Caco-2 (cell line): ENCODE data around the gene ADA. TPM values are rescaled to one million over a fixed set of nuclear protein-coding genes. Genes with fewer than 3 reads are reported as not detected.

ENCODE experiments used
- BruUV-seq: library from RNA; stranded (reverse); fragments of 400-500 nt; replicated peaks from 2 replicates; lab custom pipeline; 2021; lab: Mats Ljungman, UMichigan
- CTCF ChIA-PET: fragments of 300-600 bp; sonication (Branson Sonifier 250); formaldehyde crosslinking; loops from one replicate; lab custom pipeline; 2022; ENCODE audit warnings: antibody characterized with exemption; lab: Charles Lee
- POLR2A ChIA-PET: fragments of 300-600 bp; sonication (Branson Sonifier 250); formaldehyde crosslinking; loops from one replicate; lab custom pipeline; 2022; ENCODE audit warnings: antibody characterized with exemption; lab: Charles Lee
- DNase-seq, 2 experiments: peaks; one replicate each; pipeline versions ENCODE4 v3.0.0 to v3.0.0-alpha.2; 2020 to 2022
- H3K27me3 ChIP-seq: replicated peaks from 2 replicates; pipeline ENCODE4 v1.6.0; 2011; ENCODE audit warnings: low read length; ENCODE audit not compliant: control insufficient read depth, insufficient read depth
- H3K36me3 ChIP-seq: 2 replicates; pipeline ENCODE4 v1.5.1; 2011; ENCODE audit warnings: low read length; ENCODE audit not compliant: control insufficient read depth, insufficient read depth
- H3K4me1 ChIP-seq: fragments of 250-450 bp; sonication (Bioruptor Pico); 2 replicates; pipeline ENCODE4 v1.5.1; 2020; ENCODE audit warnings: mild to moderate bottlenecking
- H3K4me3 ChIP-seq: 2 replicates; pipeline ENCODE4 v1.5.1; 2011; ENCODE audit warnings: low read depth, mild to moderate bottlenecking, control low read depth, low read length
- H3K9me3 ChIP-seq: fragments of 250-450 bp; sonication (Bioruptor Pico); 2 replicates; pipeline ENCODE4 v1.5.1; 2020; ENCODE audit warnings: mild to moderate bottlenecking, moderate library complexity
- H3K27ac Mint-ChIP-seq: one replicate; pipeline ENCODE4 v1.8.0; 2022; ENCODE audit warnings: mixed read lengths; ENCODE audit not compliant: unreplicated experiment
- H3K27me3 Mint-ChIP-seq: one replicate; pipeline ENCODE4 v1.8.0; 2022; ENCODE audit warnings: mixed read lengths; ENCODE audit not compliant: insufficient read depth, unreplicated experiment
- H3K36me3 Mint-ChIP-seq: one replicate; pipeline ENCODE4 v1.8.0; 2022; ENCODE audit warnings: mild to moderate bottlenecking, mixed read lengths; ENCODE audit not compliant: insufficient read depth, unreplicated experiment
- H3K4me1 Mint-ChIP-seq: one replicate; pipeline ENCODE4 v1.8.0; 2022; ENCODE audit warnings: low read depth, mixed read lengths; ENCODE audit not compliant: unreplicated experiment
- H3K4me3 Mint-ChIP-seq: one replicate; pipeline ENCODE4 v1.8.0; 2022; ENCODE audit warnings: mild to moderate bottlenecking, moderate library complexity, mixed read lengths; ENCODE audit not compliant: unreplicated experiment
- H3K9me3 Mint-ChIP-seq: one replicate; pipeline ENCODE4 v1.8.0; 2022; ENCODE audit warnings: mixed read lengths; ENCODE audit not compliant: unreplicated experiment
- CTCF ChIP-seq, 2 experiments: fragments of 200-600 bp in 1 of 2; IDR thresholded peaks; 1 replicate in 1 of 2; 2 replicates in 1 of 2; pipeline versions ENCODE4 v1.5.1 to v1.8.0; 2011 to 2022; ENCODE audit warnings: antibody characterized with exemption in 1 of 2, control low read depth in 1 of 2, inconsistent platforms in 1 of 2, low read depth in 1 of 2, low read length in 1 of 2, mild to moderate bottlenecking in 1 of 2, moderate library complexity in 1 of 2; ENCODE audit not compliant: insufficient read depth in 1 of 2, severe bottlenecking in 1 of 2, unreplicated experiment in 1 of 2
- intact Hi-C: fragments of 100-400 bp; cut with micrococcal nuclease; formaldehyde crosslinking; loops from one replicate; pipeline ENCODE4 v1.10.0; 2022; ENCODE audit not compliant: unreplicated experiment
- total RNA-seq: library from RNA; stranded (reverse); gene quantifications from 2 replicates; pipeline ENCODE4 v1.2.3, GENCODE V29; 2022

The ADA gene
- total RNA-seq, 1 experiment from 2014 or later: 21.1 TPM

GRCh38 chr20:44629017-44629385 lies 22.5 kb downstream of the ADA start:
- peaks cover 4% of the 10 kb centered on the region for H3K36me3 Mint-ChIP-seq
- H3K27me3 Mint-ChIP-seq: no peaks in the 10 kb centered on the region
- H3K27me3 ChIP-seq: no peaks in the 10 kb centered on the region
- CTCF ChIA-PET: no interaction called here
- 0 out of 2 replicates have a peak, but pooled peaks cover 3% of the 10 kb centered on the region for H3K4me1 ChIP-seq
- intact Hi-C loops: no loop called here
- H3K4me1 Mint-ChIP-seq: no peaks in the 10 kb centered on the region
- BruUV-seq: no TSS peak
- no peak for TF ChIP-seq CTCF (IDR thresholded peaks at IDR 0.05; ENCODE audit: insufficient read depth in 1 of 2, low read depth in 1 of 2, low read length in 1 of 2, severe bottlenecking in 1 of 2, unreplicated experiment in 1 of 2)
- peaks cover under 1% of the 10 kb centered on the region for H3K9me3 Mint-ChIP-seq
- H3K27ac Mint-ChIP-seq: no peak overlapping the region
- H3K9me3 ChIP-seq: no peaks in the 10 kb centered on the region
- DNase-seq: no peak
- no peaks in the 10 kb centered on the region for H3K36me3 ChIP-seq
- no peak overlapping the region for H3K4me3 Mint-ChIP-seq
- POLR2A ChIA-PET: no interaction called here
- H3K4me3 ChIP-seq: no peak overlapping the region

- H3K4me1 Mint-ChIP-seq: no peaks in the 10 kb centered on the region
- CTCF ChIA-PET: interaction anchor here (0.7 to 1.0 kb wide), 2 partner anchors 40 to 117 kb away, joined by 3 read pairs; no protein-coding TSS in a partner anchor
Measured at GRCh38 chr20:44627364-44628010, 24.0 kb downstream of the ADA start.

GRCh38 chr20:44626278-44626677 lies 25.2 kb downstream of the ADA start:
- Histone ChIP-seq H3K4me1 (no peaks in the 10 kb centered on the region), H3K27me3 (no peaks in the 10 kb centered on the region), H3K36me3 (no peaks in the 10 kb centered on the region), H3K4me3 (no peak overlapping the region), H3K9me3 (peaks cover 6% of the 10 kb centered on the region)
- TF ChIP-seq CTCF (IDR thresholded peaks at IDR 0.05; ENCODE audit: insufficient read depth in 1 of 2, low read depth in 1 of 2, low read length in 1 of 2, severe bottlenecking in 1 of 2, unreplicated experiment in 1 of 2): no peak
- ChIA-PET CTCF (no interaction called here), POLR2A (no interaction called here)
- no peaks in the 10 kb centered on the region for H3K27me3 Mint-ChIP-seq
- peaks cover 10% of the 10 kb centered on the region for H3K9me3 Mint-ChIP-seq
- DNase-seq: no peak
- peaks cover 4% of the 10 kb centered on the region for H3K36me3 Mint-ChIP-seq
- no peak overlapping the region for H3K27ac Mint-ChIP-seq
- intact Hi-C loops: no loop called here
- BruUV-seq: no TSS peak
- no peak overlapping the region for H3K4me3 Mint-ChIP-seq
- no peaks in the 10 kb centered on the region for H3K4me1 Mint-ChIP-seq

More at GRCh38 chr20:44627364-44628010, 24.0 kb downstream of the ADA start:
- no peak overlapping the region for H3K4me3 ChIP-seq
- Mint-ChIP-seq H3K27ac (no peak overlapping the region), H3K4me3 (no peak overlapping the region), H3K36me3 (peaks cover 4% of the 10 kb centered on the region), H3K27me3 (no peaks in the 10 kb centered on the region), H3K9me3 (peaks cover 10% of the 10 kb centered on the region)
- intact Hi-C loops: no loop called here
- H3K36me3 ChIP-seq: no peaks in the 10 kb centered on the region
- no peak for DNase-seq
- peaks cover 6% of the 10 kb centered on the region for H3K9me3 ChIP-seq
- no peak for TF ChIP-seq CTCF (IDR thresholded peaks at IDR 0.05; ENCODE audit: insufficient read depth in 1 of 2, low read depth in 1 of 2, low read length in 1 of 2, severe bottlenecking in 1 of 2, unreplicated experiment in 1 of 2)
- POLR2A ChIA-PET: no interaction called here
- no peaks in the 10 kb centered on the region for H3K27me3 ChIP-seq
- no peaks in the 10 kb centered on the region for H3K4me1 ChIP-seq
- BruUV-seq: no TSS peak
